HG03442 (cell line): ENCODE results near the gene C1orf174.
"Not testable (repeated sequence)": the region's sequence is repeated elsewhere in the genome, so short reads cannot be mapped to it uniquely, and the experiment has no call there.

ENCODE experiments used
- ATAC-seq: cut with Tn5 transposase; IDR thresholded peaks from one replicate; pipeline ENCODE4 v1.9.1; 2021; ENCODE audit warnings: mild to moderate bottlenecking, moderate library complexity; ENCODE audit not compliant: unreplicated experiment

Gene C1orf174

DNA sequence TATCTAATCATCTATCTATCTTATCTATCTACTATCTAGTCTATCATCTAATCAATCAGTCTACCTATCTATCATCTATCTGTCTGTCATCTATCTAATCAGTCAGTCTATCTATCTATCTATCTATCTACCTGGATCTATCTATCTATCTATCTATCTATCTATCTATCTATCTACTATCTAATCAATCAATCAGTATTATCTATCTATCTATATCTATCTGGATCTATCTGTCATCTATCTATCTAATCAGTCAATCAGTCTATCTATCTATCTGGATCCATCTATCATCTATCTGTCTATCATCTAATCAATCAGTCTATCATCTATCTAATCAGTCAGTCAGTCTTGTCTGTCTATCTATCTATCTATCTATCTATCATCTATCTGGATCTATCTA is 26.9 kb upstream of the C1orf174 start:
- no peak for ATAC-seq

DNA sequence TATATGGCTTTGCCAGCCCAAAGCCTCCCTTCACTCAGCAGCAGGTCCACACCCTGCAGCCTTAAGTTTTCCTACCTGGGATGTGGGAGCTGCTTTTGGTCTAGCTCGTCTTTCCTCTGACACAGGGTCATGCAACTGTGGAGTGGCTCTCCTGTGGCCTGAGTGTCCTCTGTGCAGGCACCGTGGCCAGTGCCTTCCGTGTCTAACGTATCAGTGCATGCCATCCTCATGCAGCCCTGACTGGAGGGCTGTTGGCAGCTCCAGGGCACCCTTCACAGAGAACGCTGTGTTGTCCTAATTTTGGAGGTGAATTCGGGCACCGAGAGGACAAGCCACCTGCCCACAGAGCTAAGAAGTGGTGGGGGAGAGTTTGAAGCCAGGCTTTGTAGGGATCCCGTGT is 25.7 kb upstream of the C1orf174 start:
- no peak for ATAC-seq

DNA sequence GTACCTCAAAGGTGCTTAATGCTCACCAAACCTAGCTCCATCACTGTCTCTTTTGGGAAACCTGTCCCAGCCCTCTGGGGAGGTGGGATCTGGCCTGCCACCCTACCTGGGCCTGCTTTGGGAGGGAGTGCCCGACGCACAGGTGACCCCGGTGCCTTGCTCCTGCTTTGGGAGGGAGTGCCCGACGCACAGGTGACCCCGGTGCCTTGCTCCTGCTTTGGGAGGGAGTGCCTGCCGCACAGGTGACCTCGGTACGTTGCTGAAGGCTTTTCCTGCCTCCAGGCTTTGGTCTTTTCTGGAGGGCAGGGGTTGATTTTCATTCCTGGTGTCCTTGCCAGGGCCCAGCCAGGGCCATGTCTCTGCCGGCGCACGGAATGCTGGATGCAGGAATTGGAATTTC is 25.2 kb upstream of the C1orf174 start:
- ATAC-seq: no peak

DNA sequence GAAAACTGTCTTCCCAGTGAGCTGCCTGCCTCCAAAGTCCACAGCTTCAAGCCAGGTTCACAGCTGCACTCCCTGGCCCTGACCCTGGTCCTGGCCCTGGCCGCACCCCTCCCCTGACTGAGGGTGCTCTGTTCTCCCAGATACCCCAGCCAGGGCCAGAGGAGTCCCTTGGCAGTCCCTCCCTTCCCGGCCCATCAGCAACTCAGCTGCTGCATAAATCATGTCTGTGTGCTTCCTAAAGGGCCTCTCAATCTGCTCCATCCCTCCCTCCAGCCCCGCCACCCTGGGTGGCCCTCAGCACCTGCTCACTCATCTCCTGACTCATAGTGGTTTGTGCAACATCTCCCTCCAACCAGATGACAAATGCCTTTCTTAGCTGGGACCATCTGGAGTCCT is 24.8 kb upstream of the C1orf174 start:
- ATAC-seq: no peak

DNA sequence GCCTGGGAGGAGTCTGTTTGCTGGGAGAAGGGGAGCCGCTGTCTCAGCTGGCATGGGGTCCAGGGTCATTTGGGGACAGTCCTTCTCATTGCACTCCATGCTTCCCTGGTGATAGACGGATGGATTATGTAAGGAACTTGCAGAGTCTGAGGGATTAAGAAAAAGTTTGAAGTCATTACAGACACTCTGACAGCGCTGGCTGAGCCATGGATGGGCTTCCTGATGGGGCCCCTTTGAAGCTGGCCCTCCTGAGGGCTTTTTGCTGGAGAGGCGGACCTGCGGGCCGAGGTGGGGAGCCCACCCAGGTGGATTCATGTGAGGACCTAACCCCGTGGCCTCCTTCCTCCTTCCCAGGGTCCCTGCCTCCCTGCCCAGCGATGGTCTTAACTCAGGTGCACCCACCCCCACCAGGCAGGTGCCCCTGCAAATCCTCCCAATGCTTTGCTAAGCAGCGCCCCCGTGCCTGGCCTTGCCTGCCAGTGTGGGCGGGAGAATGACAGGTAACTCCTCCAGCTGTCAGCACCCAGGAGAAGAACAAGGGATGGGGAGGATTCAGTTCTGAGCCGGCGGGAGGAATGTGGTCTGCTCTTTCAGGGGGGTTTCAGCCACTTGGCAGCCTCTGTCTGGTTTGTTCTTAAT is 24.2 kb upstream of the C1orf174 start:
- ATAC-seq: no peak

DNA sequence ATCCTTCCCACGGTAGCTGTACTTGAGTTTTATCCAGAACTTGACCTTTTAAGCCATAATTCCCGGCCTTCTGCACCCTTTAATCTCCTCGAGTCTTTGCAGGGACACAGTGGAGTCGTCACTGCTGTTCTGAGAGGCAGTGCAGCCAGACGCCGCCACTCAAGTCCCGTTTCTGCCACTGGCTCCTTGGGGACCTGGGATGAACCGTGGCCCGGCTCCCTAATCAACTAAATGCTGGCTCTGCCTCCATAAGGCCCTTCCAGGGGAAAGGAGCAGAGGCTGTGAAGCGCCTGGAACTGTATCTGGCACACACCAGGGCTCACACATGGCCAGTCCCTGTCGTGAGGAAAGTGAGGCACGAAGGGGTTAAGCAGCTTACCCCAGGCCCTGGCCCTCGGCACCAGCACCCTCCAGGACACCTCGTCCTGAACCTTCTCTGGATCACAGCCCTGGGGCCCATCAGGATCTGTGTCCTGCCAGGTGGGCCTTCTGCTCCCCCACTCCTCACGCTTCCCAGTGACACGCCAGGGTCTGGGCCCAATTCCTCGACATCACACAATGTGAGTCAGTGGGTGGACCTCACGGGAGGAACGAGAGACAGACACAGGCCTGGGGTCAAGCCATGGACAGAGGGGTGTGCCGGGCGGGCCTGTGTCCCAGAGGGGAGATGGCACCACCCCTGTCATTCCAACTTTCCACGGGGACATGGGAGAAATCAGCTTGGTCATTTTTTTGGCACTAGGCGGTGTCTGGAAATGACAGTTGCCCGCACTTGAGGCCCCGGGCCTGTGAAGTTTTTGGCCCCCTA is 23.5 kb upstream of the C1orf174 start:
- no peak for ATAC-seq

DNA sequence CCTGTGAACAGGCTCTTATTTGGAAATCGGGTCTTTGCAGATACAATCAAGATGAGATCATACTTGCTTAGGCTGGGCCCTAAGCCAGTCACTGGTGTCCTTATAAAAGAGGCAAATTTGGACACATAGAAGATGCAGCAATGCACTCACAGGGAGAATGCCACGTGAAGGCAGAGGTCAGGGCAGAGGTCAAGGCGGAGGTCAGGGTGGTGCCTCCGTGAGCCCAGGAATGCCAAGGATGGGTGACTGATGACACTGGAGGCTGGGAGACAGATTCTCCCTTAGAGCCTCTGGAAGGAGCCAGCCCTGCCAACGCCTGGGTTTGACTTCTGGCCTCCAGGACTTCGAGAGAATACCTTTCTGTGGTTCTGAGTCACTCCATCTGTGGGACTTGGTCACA is 22.8 kb upstream of the C1orf174 start:
- ATAC-seq: no peak

DNA sequence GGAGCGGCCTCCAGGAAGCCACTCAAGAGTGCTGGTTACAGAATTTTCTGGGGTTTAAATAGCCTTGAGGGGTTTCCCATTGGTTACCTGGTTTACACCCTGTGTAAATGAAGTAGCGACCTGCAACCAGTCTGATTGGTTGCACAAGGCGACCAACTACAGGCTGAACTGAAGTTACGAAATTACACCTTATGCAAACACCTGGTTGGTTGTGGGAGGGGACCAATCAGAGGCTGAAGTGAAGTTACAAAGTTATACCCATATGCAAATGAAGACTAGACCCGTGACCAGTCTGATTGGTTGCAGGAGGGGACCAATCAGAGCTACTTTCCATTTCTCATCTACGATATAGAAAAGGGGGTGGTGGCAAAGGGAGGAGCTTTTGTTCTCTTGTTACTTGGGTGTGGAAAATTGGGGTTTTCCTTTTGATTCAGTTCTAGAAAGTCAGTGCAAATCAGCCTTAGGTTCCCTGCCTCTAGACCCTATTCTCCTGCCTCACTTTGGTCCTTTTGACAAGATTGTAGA is 22.2 kb upstream of the C1orf174 start:
- ATAC-seq: no peak

DNA sequence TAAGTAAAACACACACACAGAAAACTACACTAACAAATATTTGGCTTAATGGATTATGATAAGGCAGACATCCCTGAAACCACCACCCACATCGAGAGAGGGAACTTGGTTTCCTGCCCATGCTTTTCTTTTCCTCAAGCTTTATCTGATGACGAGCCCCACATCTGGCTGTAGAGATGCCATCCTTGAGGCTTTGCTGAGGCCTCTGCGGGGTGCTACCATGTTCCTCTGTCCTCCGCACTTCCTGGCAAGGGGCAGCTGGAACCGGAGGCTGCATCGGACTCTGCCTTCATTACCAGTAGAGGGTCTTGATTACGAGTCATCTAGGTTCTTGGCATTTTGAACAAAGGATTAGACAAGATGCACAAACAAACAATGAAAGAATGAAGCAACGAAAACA is 21.7 kb upstream of the C1orf174 start:
- ATAC-seq: no peak

DNA sequence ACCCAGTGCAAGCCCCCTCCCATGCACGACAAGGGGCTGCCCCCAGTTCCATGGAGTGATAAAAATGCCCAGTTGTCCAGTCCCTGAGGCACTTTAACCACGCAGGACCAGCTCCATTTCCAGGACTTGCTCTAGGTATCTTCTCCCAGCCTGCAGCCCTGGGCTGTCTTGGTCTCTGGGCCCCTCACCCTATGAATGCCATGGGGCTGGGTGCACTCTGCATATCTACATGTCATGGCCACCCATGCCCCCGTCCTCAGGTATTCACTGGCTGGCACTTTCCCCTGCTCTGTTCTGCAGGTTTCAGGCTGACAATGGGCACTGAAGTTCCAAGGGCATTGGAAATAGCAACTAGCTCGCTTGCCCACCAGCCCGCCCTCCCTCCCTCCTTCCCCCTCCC is 19.6 kb upstream of the C1orf174 start:
- no peak for ATAC-seq

DNA sequence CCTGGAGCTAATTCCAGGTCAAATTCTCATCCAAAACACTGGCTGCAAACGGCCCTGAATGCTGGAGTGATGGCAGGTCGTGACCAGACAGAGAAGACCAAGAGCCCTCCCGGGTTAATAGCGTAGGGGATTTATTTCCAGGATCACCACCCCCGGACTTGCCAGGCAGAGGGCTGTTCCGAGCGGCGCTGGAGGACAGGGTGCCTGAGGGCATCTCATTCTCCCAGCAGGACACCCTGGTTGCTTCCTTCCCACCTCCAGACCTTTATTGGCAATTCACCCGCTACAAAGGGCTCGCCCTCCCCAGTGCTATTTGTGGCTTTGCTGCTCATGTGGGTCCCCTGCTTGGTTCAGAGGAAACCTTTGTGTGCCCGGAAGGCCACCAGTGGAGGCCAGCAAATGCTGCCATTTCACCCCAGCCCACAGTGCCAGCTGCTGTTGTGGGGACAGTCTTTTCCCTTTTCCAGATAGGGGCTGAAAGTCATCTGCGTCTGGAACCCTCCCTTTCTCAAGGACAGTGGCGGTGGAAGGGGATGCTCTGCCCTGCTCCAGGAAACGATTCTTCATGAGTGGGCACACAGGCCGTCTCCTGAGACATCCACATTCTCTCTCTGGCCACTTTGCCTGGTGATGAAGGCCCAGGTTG is 19.0 kb upstream of the C1orf174 start:
- no peak for ATAC-seq

DNA sequence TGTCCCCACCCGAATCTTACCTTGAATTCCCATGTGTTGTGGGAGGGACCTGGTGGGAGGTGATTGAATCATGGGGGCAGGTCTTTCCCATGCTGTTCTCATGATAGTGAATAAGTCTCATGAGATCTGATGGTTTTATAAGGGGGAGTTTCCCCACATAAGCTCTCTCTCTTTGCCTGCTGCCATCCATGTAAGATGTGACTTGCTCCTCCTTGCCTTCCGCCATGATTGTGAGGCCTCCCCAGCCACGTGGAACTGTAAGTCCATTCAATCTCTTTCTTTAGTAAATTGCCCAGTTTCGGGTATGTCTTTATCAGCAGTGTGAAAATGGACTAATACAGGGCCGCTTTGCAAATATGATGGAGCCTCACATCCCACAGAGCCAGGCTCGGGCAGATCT is 18.3 kb upstream of the C1orf174 start:
- ATAC-seq: not testable (repeated sequence)

DNA sequence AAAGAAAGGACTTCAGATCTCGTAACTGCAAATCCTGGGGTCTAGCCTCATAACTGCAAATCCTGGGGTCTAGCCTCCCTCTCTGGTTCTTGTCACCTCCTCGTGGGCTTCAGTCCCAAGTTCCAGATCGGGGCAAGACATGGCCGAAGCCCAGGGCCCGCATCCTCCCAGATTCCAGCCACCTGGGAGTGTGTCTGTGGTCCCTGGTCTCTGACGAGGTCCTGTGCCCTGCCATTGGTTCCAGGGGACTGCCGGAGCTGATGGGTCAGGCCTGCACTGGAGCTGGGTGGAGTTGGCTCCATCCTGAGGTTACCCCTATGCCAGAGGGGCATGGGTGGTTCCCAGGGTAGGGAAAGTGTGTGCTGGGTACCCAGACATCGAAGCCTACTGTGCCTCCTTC is 17.7 kb upstream of the C1orf174 start:
- ATAC-seq: no peak

DNA sequence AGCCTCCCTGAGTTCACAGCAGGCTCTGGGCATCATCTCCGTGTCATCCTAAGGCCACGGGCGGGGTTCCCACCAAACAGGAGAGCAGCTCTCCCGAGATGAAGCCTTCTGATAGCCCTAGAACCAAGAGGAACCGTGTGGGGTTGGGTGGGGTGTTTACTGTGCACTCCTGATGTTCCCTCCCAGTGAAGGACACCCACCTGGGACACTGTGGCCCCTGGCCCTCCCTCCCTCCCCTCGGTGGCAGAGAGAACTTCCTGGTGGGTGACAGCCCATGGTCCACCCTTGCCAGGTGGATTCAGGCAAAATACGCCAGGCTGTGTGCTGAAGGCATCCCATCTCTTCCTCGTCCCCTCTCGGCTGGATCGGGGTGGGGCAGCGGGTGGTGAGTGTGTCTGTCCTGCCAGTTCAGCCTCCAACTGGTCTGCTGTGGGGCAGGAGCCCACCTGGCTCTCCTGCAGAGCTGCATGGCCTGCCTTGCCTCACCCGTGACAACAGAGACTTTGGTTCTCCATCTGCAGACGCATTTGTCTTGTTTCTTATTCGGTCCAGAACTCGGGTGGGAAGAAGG is 15.6 kb upstream of the C1orf174 start:
- no peak for ATAC-seq

DNA sequence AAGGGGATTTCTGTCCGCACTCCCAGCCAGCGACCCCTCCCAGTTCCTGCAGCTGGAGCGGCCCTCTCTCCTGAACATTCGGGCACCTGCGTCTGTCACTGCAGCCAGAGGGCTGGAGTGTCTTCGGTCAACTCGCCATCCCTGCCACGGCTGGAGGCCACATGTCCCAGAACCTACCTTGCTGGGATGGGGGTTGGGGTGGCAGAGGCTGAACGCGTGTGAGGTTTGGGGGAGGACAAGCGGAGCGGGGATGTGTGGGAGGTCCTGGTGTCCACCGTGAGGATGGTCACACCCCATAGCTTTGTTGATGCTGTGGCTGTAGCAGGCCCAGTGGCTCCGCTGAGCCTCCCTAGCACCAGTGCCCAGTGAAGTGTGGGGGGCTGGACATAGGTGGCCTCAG is 14.8 kb upstream of the C1orf174 start:
- no peak for ATAC-seq

DNA sequence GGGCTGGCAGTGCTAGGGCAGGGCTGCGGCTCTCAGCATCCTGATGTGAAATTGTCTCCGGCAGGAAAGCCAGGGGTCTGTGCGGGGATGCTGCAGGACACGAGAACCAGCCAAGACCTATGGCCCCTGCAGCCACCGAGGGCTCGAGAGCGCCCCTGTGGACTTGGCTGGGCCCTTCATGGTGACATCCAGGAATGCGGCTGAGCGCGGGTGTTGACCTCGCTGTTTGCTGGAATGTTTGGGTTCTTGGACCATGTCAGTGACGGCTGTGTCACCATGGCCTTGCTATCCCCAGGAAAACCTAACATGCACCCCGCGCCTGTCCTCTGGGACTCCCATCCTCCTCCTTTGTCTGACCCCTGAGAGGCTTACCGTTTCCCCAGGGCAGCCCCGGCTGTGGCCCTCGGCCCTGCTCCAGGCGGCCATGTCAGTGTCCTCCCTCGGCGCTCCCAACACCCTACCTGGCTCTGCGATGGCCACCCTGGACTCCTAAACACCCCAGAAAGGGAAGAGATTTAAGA is 14.3 kb upstream of the C1orf174 start:
- ATAC-seq: no peak

DNA sequence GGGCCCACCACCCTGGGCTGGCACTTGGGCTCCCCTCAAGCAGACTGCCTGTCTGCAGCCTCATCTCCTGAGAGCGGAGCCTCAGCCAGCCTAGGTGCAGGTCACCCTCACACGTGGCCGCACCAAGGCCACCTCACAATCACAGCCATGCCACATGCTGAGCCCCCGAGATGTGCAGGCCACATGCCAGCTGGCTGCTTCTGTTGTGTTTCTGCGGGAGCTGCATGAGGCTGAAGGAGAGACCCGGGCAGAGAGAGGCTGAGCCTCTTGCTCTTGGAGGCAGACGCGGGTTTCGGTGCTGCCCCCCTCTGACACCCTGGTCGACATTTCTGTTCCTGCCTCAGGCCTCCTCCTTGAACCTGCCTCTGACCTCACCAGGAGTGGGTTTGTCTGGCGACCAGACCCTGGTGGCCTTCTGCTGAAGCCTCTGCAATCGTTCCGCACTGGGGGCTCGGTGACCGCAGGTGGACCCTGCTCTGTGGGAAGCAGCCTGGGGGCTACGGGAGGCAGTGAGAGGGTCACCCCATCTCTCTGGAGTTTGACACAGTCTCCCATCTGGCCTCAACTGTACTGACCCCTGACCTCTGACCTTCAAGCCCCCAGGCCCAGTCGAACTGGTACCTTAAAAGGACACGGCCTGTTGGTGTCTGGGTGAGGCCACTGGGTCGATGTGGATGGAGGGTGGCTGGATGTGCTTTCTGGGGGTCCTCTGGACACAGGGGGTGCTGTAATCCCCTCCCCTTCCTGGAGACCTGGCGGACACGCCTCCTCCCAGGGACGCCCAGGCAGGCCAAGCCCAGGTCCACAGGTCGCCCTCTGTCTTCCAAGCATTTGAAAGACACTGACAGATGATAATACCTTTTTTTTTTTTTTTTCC is 13.0 kb upstream of the C1orf174 start:
- ATAC-seq: no peak

DNA sequence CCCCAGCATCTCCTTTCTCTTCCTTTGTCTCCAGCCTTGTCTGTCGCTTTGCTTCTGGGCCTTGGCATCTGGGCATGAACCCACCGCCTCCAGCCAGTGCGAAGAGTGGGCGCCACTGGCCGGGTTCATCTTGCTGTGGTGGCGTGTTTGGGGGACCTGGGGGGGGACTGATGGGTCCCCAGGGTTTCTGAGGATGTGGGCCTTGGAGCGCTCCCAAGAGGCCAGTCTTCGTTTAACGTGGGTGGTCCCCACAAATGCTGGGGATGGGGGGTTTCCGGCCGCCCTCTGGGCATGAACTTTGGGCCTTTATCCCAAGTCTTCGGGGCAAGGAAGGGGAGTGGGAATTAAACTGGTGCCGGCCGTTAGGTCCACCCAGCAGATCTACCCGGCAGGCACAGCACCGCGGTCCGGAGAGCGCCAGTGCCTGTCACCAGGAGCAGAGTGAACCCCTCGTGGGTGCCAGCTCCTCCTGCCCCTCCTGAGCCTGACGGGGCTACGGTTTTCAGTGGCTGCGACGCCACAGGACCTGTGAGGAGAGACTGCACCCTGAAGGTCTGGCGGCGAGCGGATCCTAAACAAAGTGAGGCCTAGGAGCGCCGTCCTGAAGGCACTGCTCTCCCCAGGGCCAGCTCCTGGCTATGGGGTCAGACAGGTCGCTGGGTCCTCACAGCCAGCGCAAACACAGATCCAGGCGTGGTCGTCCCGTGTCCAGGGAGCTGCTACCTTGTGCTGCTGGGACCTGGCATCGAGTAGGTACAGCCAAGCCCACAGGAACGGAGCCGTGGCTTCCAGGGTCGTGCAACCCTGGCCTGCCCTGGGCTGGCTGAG is 12.1 kb upstream of the C1orf174 start:
- ATAC-seq: no peak
